HG03571 (cell line): ENCODE measurements around the gene FGF4.

ENCODE experiments used
- ATAC-seq: cut with Tn5 transposase; IDR thresholded peaks from one replicate; pipeline ENCODE4 v1.9.1; 2021; ENCODE audit not compliant: unreplicated experiment

Gene FGF4

DNA sequence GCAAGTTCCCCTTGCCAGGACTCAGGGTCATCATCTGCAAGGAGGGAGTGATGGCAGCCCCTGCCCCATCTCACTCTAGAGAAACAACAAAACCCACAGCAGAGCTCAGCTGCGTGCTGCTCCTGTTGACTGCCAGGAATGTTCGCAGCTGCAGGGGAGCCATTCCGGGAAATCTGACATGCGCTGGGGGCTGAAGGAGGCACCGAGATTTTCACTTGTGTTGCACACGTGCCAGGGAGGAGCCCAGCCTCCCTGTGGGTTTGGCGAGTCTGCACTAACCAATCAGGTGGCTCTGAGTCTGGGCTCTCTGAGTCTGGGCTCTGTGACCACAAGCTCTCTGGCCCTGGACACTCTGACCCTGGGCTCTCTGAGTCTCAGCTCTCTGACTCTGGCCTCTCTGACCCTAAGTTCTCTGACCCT is 33.5 kb upstream of the FGF4 start:
- no peak for ATAC-seq

- no peak for ATAC-seq
These were observed 32.1 kb upstream of the FGF4 start for GRCh38 chr11:69807106-69807815.

GRCh38 chr11:69804769-69805508 is 29.8 kb upstream of the FGF4 start:
- ATAC-seq = no peak

DNA sequence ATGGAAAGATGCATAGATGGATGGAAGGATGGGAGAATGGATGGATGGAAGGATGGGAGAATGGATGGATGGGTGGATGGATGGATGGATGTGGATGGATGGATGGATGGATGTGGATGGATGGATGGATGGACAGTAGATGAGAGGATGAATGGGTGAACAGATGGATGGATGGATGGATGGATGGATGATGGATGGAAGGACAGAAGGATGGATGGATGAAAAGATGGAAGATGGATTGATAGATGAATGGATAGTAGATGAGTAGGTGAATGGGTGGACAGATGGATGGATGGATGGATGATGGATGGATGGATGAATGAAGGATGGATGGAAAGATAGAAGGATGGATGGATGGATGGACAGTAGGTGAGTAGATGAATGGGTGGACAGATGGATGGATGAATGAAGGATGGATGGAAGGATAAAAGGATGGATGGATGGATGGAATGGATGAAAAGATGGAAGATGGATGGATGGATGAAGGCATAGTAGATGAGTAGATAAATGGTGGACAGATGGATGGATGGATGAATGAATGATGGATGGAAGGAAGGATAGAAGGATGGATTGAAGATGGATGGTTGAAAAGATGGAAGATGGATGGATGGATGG is 28.6 kb upstream of the FGF4 start:
- no peak for ATAC-seq

GRCh38 chr11:69803022-69803421 is 27.9 kb upstream of the FGF4 start:
- ATAC-seq = no peak

DNA sequence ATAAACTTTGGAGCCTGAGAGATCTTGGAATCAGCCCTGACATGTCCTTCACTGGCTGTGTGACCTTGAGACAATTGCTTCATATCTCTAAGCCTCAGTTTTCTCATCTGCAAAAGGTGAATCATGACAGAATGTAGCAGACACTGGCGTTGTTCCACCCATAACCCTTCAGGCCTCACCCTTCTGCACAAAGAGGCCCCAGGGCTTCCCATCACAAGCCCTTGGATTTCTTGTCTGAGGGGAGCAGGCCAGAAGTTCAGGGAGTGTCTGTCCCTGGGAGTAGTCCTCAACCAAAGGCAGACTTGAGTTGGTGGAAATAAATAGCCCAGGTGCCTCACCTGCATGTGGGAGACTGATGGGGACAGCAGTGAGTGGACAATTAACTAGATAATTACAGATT is 27.4 kb upstream of the FGF4 start:
- no peak for ATAC-seq

GRCh38 chr11:69801513-69802335 is 26.6 kb upstream of the FGF4 start:
- no peak for ATAC-seq

- no peak for ATAC-seq
These were observed 25.1 kb upstream of the FGF4 start for GRCh38 chr11:69800278-69800677.

DNA sequence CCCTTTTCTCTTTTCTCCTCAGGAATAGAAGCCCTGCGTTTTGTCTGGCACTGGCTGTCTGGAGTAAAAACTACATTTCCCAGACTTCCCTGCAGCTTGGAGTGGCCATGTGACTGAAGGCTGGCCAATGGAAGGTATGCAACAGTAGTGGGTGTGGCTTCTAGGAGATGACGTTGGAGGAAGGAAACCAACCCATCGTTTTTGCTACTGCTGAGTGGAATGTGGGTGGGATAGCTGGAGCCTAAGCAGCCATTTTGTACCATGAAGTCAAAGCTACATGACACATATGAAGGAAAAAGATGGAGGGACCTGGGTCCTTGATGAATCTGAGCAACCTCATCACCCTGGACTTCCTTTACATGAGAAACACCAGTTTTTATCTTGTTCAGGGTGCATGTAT is 24.4 kb upstream of the FGF4 start:
- no peak for ATAC-seq

DNA sequence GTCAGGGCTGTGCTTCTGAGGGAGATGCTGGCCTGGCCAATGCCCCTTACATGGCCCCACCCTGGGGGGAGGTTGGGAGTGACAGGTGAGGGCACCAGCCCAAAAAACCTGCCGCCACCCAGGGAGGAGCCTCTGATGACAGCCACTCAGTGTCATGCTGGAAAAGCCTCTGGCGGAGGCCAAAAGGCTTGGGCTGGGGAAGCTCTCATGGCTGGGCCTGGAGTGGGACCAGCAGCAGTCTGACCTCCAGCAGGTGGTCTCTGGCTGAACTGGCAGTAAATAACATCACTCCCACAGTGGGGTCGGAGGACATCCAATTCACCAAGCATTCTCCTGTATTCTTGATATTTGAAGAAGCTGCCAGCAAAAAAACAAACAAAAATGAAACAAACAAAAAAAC is 24.0 kb upstream of the FGF4 start:
- no peak for ATAC-seq

DNA sequence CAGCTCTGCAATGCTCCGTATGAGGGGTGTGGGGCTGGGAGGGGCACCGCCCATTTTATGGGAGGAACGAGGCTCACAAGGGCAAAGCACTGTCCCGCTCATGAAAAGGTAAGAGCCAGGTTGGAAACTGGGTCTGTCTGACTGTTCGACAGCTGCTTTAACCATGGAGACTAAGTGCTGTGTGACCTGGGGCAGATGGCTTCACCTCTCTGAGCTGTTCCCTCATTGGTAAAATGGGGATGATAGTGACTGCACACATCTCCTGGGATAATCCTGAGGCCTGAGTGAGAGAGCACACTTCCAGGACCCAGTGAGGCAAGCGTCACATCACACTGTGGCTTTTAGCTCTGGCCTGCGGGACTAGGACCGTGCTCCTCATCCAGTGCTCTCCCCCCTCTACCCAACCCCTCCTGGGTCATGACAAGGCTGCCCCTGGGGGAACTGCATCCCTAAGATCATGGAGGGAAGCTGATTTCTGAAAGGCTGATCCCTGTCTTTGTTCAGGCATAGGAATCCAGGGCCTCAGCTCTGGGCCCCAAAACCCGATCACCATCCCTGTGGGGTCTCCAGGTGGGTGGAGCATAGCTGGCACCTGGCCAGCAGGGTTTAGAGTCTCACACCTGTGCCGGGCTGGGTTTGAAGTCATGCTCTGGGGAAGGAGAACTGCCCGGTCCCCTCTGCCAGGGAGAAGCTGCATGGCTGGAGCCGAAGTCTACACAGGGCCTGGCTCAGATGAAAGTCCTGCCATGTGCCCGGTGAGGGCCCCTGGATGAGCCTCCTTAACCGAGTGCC is 22.8 kb upstream of the FGF4 start:
- ATAC-seq = no peak

DNA sequence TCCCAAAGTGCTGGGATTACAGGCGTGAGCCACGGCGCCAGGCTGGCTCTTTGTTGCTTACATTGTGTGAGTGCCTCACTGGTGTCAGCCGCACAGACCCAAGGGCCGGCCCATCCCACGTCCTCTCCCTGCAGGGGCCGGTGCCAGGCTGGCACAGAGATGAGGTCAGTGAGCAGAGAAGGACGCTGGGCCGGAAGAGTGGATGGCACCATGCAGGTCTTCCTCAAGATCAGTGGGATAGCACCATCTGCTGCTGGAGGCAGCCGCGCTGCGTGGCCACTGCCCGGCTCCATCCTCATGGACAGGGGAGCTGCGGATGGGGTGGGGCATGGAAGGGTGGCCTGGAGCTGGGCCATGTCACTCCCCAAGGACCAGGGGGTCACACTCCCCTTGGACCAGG is 22.0 kb upstream of the FGF4 start:
- ATAC-seq = no peak

DNA sequence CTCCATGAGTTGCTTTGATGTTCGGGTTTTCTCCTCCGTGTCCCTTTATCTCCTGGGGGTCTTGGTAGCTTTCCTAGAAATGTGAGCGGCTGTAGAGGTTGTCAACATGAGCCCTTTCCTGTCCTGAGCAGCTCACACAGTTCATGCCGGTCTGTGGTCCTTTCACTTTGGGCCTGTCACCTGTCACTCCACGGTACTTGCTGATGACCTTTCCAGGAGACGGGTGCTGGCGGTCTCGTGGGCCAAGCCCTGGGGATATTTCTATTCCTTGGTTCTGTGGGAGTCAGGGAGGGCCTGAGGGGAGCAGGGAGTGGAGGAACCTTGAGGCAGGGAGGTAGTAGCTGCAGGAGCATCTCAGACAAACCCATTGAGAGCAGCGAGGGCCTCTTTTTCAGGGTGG is 20.9 kb upstream of the FGF4 start:
- no peak for ATAC-seq

- ATAC-seq = no peak
These were observed 16.4 kb upstream of the FGF4 start for GRCh38 chr11:69791276-69792180.

GRCh38 chr11:69788956-69789355 is 13.8 kb upstream of the FGF4 start:
- no peak for ATAC-seq

- no peak for ATAC-seq
These were observed 12.8 kb upstream of the FGF4 start for GRCh38 chr11:69787906-69788305.

- no peak for ATAC-seq
These were observed 12.3 kb upstream of the FGF4 start for GRCh38 chr11:69787457-69787856.

- ATAC-seq = no peak
These were observed 6.1 kb upstream of the FGF4 start for GRCh38 chr11:69781241-69781640.

GRCh38 chr11:69778373-69778772 is 3.2 kb upstream of the FGF4 start:
- ATAC-seq = no peak
